Ovary (tissue), 3 donors: ENCODE data around the gene CTNNA3.

Experiments
- CTCF ChIP-seq, 3 donors: fragments of 450-650 bp in 2 of 3; fragments of 200-600 bp in 1 of 3; IDR thresholded peaks; one replicate each; pipeline versions ENCODE4 v1.5.1 to v1.8.0; 2016 to 2022; ENCODE audit warnings: antibody characterized with exemption in 3 of 3, mild to moderate bottlenecking in 1 of 3
- EP300 ChIP-seq: sonication (generic); formaldehyde crosslinking; IDR thresholded peaks from one replicate; pipeline ENCODE4 v1.6.1; 2017; ENCODE audit warnings: antibody characterized with exemption
- POLR2A ChIP-seq: fragments of 450-650 bp; IDR thresholded peaks from one replicate; pipeline ENCODE4 v1.6.1; 2017; ENCODE audit warnings: antibody characterized with exemption, mild to moderate bottlenecking, moderate library complexity
- donor health status: DM: no; HTN: no; CAD: no.

- no peak for TF ChIP-seq POLR2A
- no peak for TF ChIP-seq CTCF (IDR thresholded peaks at IDR 0.05)
- no peak for TF ChIP-seq EP300
These were observed 1528.2 kb downstream of the CTNNA3 start for GRCh38 chr10:66167816-66168215.
